Right lung (tissue), 10 donors: ENCODE data around the gene TRAM2. TPM values are rescaled to one million over a fixed set of nuclear protein-coding genes. Genes with fewer than 3 reads are reported as not detected.

Experiments used
- DNase-seq, 2 donors: peaks; one replicate each; pipeline ENCODE4 v3.0.0-alpha.2; 2013
- long read RNA-seq, 8 donors: transcript quantifications; one replicate each; lab custom pipeline, GENCODE V29; 2026
- polyA plus RNA-seq, 5 donors: library from polyadenylated mRNA; unstranded; fragments of 120-200 nt; gene quantifications; one replicate each; pipeline versions ENCODE4 v1.2.1 to v1.2.3, GENCODE V29; 2013; ENCODE audit warnings: inconsistent platforms in 1 of 5, low replicate concordance in 1 of 5; ENCODE audit not compliant: insufficient read length in 5 of 5, insufficient read depth in 1 of 5

The TRAM2 gene
- polyA plus RNA-seq, result 10 to 100 TPM; 22.1 to 28.4 (median 23.9) TPM
- long read RNA-seq, donor 1, full-length matches to known transcripts, result 4 of 4 reads
- long read RNA-seq, donor 1, partial matches to known transcripts, result 0 of 4 reads
- long read RNA-seq, donor 1, other reads (novel, unspliced or antisense), result 0 of 4 reads
- long read RNA-seq, donor 2, result 0 reads
- long read RNA-seq, donor 3, full-length matches to known transcripts, result 3 of 3 reads
- long read RNA-seq, donor 3, partial matches to known transcripts, result 0 of 3 reads
- long read RNA-seq, donor 3, other reads (novel, unspliced or antisense), result 0 of 3 reads
- long read RNA-seq, donor 4, result 0 reads
- long read RNA-seq, donor 5, full-length matches to known transcripts, result 1 of 7 reads
- long read RNA-seq, donor 5, partial matches to known transcripts, result 6 of 7 reads
- long read RNA-seq, donor 5, other reads (novel, unspliced or antisense), result 0 of 7 reads
- long read RNA-seq, donor 6, full-length matches to known transcripts, result 6 of 6 reads
- long read RNA-seq, donor 6, partial matches to known transcripts, result 0 of 6 reads
- long read RNA-seq, donor 6, other reads (novel, unspliced or antisense), result 0 of 6 reads
- long read RNA-seq, donor 7, full-length matches to known transcripts, result 10 of 10 reads
- long read RNA-seq, donor 7, partial matches to known transcripts, result 0 of 10 reads
- long read RNA-seq, donor 7, other reads (novel, unspliced or antisense), result 0 of 10 reads
- long read RNA-seq, donor 8, result 0 reads

- DNase-seq, result peak; percentile 83
Observed at GRCh38 chr6:52577022-52577777, at the start of gene TRAM2. Gene TRAM2 (minus strand): TSS chr6:52577060. CDS start chr6:52576915, 145 bp downstream.

- DNase-seq, result no peak
Observed at GRCh38 chr6:52622810-52623209, 46.0 kb upstream of the TRAM2 start.

- DNase-seq, result no peak
Observed at GRCh38 chr6:52621631-52622030, 44.8 kb upstream of the TRAM2 start.

- DNase-seq, result no peak
Observed at GRCh38 chr6:52620906-52621190, 44.0 kb upstream of the TRAM2 start.

- DNase-seq, result no peak
Observed at GRCh38 chr6:52620055-52620905, 43.4 kb upstream of the TRAM2 start.

- DNase-seq, result no peak
Observed at GRCh38 chr6:52617087-52617486, 40.2 kb upstream of the TRAM2 start.

- DNase-seq, result no peak
Observed at GRCh38 chr6:52616059-52616690, 39.3 kb upstream of the TRAM2 start.

GRCh38 chr6:52612336-52613054 is 35.6 kb upstream of the TRAM2 start:
- no peak for DNase-seq

GRCh38 chr6:52611833-52612232 is 35.0 kb upstream of the TRAM2 start:
- no peak for DNase-seq

- no peak for DNase-seq
Observed at GRCh38 chr6:52610745-52611355, 34.0 kb upstream of the TRAM2 start.

- DNase-seq, result no peak
Observed at GRCh38 chr6:52610011-52610410, 33.2 kb upstream of the TRAM2 start.

- DNase-seq, result no peak
Observed at GRCh38 chr6:52605610-52606185, 28.8 kb upstream of the TRAM2 start.

- DNase-seq, result no peak
Observed at GRCh38 chr6:52603000-52603795, 26.3 kb upstream of the TRAM2 start.

GRCh38 chr6:52598824-52599190 is 21.9 kb upstream of the TRAM2 start:
- no peak for DNase-seq

- peak in 1 of 2 donors; percentile 69 for DNase-seq
Observed at GRCh38 chr6:52598123-52598823, 21.4 kb upstream of the TRAM2 start.

- no peak for DNase-seq
Observed at GRCh38 chr6:52597738-52598122, 20.9 kb upstream of the TRAM2 start.

GRCh38 chr6:52596371-52597028 is 19.6 kb upstream of the TRAM2 start:
- no peak for DNase-seq

GRCh38 chr6:52595796-52596130 is 18.9 kb upstream of the TRAM2 start:
- DNase-seq, result no peak
